Fibroblast of the aortic adventitia (primary cell): ENCODE results near the gene DYTN. TPM values are rescaled to one million over a fixed set of nuclear protein-coding genes. Genes with fewer than 3 reads are reported as not detected.

Source experiments
- DNase-seq: peaks from one replicate; pipeline ENCODE4 v3.0.0-alpha.2; 2010; ENCODE audit warnings: low read depth
- H3K4me3 ChIP-seq: 2 replicates; pipeline ENCODE4 v1.5.1; 2011; ENCODE audit warnings: low read depth, mild to moderate bottlenecking, control low read depth, low read length, moderate library complexity
- total RNA-seq: library from RNA; depleted of rRNA; stranded (reverse); fragments of >200 nt; gene quantifications from 2 replicates; pipeline ENCODE4 v1.2.3, GENCODE V29; 2012; ENCODE audit warnings: low replicate concordance
- TF ChIP-seq, protein P1 (sequence below): IDR thresholded peaks from 2 replicates; pipeline ENCODE4 v1.5.1; 2011; ENCODE audit warnings: mild to moderate bottlenecking, low read length, control low read depth, inconsistent platforms; ENCODE audit not compliant: insufficient read depth

DYTN gene
- total RNA-seq, 1 donor, result not detected

DNA sequence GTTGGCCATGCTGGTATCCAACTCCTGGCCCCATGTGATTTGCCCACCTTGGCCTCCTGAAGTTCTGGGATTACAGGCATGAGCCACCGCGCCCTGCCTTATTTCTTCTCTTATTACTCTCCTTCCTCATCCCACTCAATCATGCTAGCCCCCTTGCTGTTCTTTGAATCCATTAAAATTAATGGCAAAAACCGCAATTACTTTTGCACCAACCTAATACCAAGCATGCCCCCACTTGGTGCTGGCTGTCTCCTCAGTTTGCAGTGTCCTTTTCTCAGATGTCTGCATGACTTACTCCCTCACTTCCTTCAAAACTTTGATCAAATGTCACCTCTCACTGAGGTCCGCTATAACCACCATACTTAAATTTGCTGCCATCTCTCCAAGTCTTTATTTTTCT is 34.6 kb downstream of the DYTN start:
- DNase-seq, result no peak
- TF ChIP-seq, protein P1, sequence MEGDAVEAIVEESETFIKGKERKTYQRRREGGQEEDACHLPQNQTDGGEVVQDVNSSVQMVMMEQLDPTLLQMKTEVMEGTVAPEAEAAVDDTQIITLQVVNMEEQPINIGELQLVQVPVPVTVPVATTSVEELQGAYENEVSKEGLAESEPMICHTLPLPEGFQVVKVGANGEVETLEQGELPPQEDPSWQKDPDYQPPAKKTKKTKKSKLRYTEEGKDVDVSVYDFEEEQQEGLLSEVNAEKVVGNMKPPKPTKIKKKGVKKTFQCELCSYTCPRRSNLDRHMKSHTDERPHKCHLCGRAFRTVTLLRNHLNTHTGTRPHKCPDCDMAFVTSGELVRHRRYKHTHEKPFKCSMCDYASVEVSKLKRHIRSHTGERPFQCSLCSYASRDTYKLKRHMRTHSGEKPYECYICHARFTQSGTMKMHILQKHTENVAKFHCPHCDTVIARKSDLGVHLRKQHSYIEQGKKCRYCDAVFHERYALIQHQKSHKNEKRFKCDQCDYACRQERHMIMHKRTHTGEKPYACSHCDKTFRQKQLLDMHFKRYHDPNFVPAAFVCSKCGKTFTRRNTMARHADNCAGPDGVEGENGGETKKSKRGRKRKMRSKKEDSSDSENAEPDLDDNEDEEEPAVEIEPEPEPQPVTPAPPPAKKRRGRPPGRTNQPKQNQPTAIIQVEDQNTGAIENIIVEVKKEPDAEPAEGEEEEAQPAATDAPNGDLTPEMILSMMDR, result no peak
- H3K4me3 ChIP-seq, result no peak overlapping the region

DNA sequence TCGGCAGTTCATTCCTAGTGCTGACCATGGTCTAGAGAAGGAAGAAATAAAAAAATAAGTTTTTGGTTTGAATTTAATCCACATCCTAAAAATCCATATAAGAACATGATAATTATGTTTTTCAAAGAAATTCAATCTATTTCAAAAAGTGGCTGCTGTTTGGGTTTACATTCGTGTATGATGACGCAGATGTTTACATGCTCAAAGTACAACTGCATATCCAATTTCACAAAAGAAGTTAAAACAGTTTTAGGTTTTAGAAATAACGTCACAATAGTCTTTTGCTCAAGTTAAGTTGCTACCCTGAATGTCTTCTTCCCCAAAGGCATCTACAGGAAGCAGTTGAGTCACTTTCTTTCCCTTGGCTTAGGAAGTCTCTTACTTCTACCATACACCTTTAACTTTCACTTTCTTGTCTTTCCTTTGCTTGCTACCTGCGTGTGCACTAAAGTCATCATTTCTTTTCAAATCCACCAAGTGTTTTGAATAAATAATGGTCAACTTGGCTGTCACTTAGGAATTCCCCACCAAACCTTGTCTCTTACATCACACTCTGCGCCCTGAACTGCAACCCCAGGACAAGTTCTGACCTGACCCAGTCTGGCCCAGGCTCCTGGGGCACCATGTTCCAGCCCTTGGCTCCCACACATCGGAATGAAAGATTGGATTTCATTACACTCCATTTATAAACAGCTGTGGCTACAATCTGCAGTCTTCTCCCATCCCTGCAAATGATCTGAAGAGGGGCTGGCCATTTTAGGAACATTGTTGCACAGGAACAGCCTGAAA is 47.5 kb downstream of the DYTN start:
- no peak for DNase-seq
- H3K4me3 ChIP-seq, result no peak overlapping the region
- TF ChIP-seq, protein P1, result no peak

DNA sequence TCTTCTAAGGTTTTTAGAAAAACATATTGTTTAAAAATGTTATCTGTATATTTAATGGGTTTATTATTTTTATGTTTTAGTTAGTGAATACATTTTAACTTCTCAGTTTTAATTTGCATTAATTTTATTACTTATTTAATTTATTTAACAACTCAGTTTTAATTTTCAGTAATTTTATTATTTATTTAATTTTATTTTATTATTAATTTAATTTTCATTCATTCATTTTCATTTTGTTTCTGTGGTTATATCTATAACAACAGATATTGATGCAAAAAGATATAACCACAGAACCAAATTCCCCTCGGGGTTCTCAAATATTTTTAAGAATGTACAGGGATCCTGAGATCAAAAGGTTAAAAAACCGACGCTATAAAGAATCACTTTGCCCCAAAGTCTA is 52.9 kb downstream of the DYTN start:
- no peak for DNase-seq
- TF ChIP-seq, protein P1, result no peak
- no peak overlapping the region for H3K4me3 ChIP-seq

DNA sequence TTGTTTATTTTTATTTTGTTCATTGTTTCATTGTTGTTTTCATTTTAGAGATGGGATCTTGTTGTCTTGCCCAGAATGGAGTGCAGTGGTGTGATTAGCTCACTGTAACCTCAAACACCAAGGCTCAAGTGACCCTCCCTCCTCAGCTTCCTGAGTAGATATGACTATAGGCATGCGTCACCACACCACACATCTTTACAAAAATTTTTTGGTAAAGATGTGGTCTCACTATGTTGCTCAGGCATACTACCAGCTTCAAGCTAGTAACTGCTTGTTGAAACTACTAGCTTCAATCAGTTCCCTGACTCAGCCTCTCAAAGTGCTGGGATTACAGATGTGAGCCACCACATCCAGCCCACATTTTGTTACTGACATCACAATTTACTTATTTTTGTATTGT is 61.1 kb downstream of the DYTN start:
- DNase-seq, result no peak
- TF ChIP-seq, protein P1, result no peak
- no peak overlapping the region for H3K4me3 ChIP-seq

DNA sequence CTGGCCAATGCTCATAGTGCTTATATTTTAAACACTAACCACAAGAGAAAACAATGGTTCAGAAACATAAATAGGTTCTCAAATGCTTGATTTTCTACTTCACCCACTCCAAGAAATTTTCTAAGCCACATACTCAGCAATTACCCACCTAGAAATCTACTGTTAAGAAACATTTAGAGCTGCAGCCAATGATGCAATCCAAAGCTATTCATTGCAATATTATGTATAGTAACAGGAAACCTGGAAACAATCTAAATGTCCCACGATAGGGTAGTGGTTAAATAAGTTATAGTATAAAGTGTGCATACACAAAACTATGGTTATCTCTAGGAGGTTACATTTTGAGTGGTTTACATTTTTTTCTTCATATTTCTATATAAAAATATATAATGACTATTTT is 70.2 kb downstream of the DYTN start:
- H3K4me3 ChIP-seq, result no peak overlapping the region
- TF ChIP-seq, protein P1, result no peak
- DNase-seq, result peak; percentile 37

DNA sequence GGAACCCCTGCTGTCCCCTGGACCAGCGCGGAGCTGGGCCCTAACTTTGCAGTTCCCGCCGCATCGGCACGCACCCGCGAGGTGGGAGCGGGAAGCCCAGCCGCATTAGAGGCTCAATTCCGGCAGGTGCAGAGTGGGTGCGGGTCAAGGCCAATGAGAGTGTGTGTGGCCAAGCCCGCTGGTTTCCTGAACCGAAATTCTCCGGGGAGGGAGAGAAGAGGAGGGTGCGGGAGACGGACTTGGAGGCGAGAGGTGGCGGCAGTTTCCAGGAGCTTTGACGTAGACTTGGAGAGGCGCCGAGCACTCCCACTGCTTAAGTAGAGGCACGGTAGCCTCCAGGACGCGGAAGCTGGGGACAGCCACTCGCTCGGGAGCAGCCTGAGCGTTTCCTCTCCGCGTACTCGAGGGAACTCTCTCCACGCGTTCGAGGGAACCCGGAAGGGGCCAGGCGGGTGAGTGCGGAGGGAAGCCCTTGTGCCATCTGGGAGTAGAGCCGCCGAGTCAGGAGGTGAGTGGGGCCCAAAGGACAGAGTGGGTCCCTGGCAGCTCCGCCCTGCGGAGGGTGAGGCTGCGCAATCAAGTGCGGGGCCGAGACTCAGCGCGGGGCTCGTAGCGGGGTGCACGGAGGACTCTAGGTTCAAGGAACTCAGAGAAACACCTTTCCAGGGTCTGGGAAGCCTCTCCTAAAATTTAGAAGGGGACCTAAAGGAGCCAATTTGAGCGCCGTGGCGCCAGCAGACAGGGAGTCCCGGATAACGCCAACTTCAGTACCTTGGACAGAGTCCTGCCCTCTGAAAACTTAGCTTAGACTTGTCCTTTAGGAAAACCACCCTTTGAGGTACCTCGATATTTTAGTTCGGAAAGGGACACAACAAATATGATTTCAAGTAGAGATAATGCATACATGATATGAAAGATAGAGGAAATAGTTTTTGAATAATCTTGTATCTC is 75.8 kb downstream of the DYTN start, which contains the start of gene FAM237A:
FAM237A (plus strand) TSS at position 413 of the 951 bp plus-strand sequence. CDS start 1,750 bp downstream, outside the sequence.
- no peak within 1 kb of the TSS for H3K4me3 ChIP-seq
- peak; percentile 81 for DNase-seq
- TF ChIP-seq, protein P1, result no peak
